Thyroid gland (tissue), 4 donors: ENCODE measurements around the gene TSPAN9. TPM values are rescaled to one million over a fixed set of nuclear protein-coding genes. Genes with fewer than 3 reads are reported as not detected.

Experiments
- DNase-seq, 2 donors: peaks; one replicate each; pipeline ENCODE4 v3.0.0-alpha.2; 2019
- H3K27ac ChIP-seq, 3 donors: fragments of 200-600 bp; sonication (generic); 1 replicate in 2 of 3; 2 replicates in 1 of 3; pipeline ENCODE4 v1.5.1; 2016 to 2019; ENCODE audit warnings: mild to moderate bottlenecking in 1 of 3, moderate library complexity in 1 of 3
- H3K27me3 ChIP-seq: fragments of 200-600 bp; sonication (generic); one replicate; pipeline ENCODE4 v1.5.1; 2019
- H3K36me3 ChIP-seq, 2 donors: fragments of 200-600 bp; sonication (generic); one replicate each; pipeline ENCODE4 v1.5.1; 2016 to 2019
- H3K4me1 ChIP-seq, 2 donors: fragments of 200-600 bp; sonication (generic); one replicate each; pipeline ENCODE4 v1.5.1; 2017 to 2019
- H3K4me3 ChIP-seq, 3 donors: fragments of 200-600 bp; sonication (generic); replicated peaks in 1 of 3; 1 replicate in 2 of 3; 2 replicates in 1 of 3; pipeline ENCODE4 v1.5.1; 2016; ENCODE audit warnings: mild to moderate bottlenecking in 1 of 3
- H3K9me3 ChIP-seq: fragments of 200-600 bp; sonication (generic); one replicate; pipeline ENCODE4 v1.5.1; 2017
- POLR2A ChIP-seq, 2 donors: fragments of 450-650 bp; IDR thresholded peaks; one replicate each; pipeline ENCODE4 v1.6.1; 2017; ENCODE audit warnings: antibody characterized with exemption in 2 of 2, mild to moderate bottlenecking in 2 of 2, moderate library complexity in 1 of 2
- WGBS, 2 donors: methylation state at CpG; one replicate each; pipeline ENCODE4 v1.1.5; 2017; 5-methylcytosine and 5-hydroxymethylcytosine counted together
- intact Hi-C: fragments of 100-400 bp; cut with DNase I; formaldehyde crosslinking; loops from one replicate; pipeline ENCODE4 v1.15.1; 2023
- total RNA-seq, 4 donors: library from RNA; depleted of rRNA; stranded (reverse); fragments of >200 nt; gene quantifications; one replicate each; pipeline ENCODE4 v1.2.3, GENCODE V29; 2016
- TF ChIP-seq, protein P1 (sequence below), 6 experiments: fragments of 200-600 bp in 3 of 6; fragments of 450-650 bp in 3 of 6; sonication (generic) in 3 of 6; IDR thresholded peaks; one replicate each; pipeline ENCODE4 v1.5.1; 2016 to 2019; ENCODE audit warnings: antibody characterized with exemption in 6 of 6, mild to moderate bottlenecking in 2 of 6, inconsistent platforms in 1 of 6, moderate library complexity in 1 of 6

Gene TSPAN9
- total RNA-seq, 4 donors from 2014 or later: 26.9 to 47.5 (median 33.2) TPM

DNA sequence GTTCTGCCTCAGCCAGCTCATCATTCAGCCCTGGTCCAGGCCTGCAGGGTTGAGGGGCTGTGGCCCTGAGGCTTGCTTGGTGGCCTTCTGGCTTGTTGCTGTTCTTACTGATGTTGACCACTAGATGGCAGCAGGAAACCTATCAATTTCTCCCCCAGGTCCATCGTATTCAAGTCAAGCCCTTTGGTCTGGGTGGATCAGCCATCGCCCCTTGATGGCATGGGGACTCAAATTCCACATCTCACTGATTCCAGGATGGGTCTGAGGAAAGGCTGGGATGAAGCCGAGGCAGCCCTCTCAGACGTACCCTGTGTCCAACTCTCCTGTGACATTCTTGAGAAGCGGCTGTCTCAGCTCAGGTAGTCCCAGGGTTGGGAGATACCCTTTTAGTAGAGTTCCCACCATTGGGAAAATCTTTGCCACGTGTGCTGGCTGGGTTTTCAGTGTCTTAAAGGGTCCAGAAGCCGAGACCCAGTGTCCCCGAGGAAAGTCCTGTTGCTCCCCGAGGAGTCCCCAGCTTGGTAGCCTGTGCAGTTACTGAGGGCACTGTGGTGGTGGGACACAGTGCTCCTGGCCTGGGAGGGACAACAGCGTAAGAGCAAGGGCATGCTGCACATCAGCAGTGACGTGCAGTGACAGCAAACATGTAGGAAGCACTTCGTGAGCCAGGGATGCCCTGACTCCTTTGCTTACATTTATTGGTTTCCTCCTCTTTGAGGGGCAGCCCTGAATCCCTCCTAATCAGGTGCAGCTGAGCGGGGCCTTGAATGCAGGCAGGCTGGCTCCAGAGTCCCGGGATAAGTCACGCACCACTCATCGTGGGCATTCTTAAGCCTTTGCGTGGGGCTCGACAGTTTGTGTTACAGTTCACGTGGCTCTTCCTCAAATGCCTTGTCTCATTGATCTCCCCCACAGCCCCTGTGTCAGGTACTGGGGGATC lies 58.6 kb downstream of the TSPAN9 start:
- Histone ChIP-seq H3K27ac (no peak overlapping the region), H3K9me3 (no peaks in the 10 kb centered on the region), H3K4me1 (peaks cover 13 to 34% of the 10 kb centered on the region in 2 donors), H3K27me3 (no peaks in the 10 kb centered on the region), H3K36me3 (no peaks in the 10 kb centered on the region), H3K4me3 (no peak overlapping the region)
- 70 to 80% methylated on average over 15 to 18 of the region's 19 CpGs for WGBS, 2 donors
- no peak for TF ChIP-seq POLR2A (IDR thresholded peaks at IDR 0.05)
- TF ChIP-seq, protein P1, sequence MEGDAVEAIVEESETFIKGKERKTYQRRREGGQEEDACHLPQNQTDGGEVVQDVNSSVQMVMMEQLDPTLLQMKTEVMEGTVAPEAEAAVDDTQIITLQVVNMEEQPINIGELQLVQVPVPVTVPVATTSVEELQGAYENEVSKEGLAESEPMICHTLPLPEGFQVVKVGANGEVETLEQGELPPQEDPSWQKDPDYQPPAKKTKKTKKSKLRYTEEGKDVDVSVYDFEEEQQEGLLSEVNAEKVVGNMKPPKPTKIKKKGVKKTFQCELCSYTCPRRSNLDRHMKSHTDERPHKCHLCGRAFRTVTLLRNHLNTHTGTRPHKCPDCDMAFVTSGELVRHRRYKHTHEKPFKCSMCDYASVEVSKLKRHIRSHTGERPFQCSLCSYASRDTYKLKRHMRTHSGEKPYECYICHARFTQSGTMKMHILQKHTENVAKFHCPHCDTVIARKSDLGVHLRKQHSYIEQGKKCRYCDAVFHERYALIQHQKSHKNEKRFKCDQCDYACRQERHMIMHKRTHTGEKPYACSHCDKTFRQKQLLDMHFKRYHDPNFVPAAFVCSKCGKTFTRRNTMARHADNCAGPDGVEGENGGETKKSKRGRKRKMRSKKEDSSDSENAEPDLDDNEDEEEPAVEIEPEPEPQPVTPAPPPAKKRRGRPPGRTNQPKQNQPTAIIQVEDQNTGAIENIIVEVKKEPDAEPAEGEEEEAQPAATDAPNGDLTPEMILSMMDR (IDR thresholded peaks at IDR 0.05): peak; percentile 67 to 83 (median 74)
- intact Hi-C loops: loop anchor here (5.0 to 10.0 kb wide), 2 partner anchors 61 to 67 kb away; partner anchors contain the start of gene TSPAN9
- peak; percentile 32 to 38 for DNase-seq

DNA sequence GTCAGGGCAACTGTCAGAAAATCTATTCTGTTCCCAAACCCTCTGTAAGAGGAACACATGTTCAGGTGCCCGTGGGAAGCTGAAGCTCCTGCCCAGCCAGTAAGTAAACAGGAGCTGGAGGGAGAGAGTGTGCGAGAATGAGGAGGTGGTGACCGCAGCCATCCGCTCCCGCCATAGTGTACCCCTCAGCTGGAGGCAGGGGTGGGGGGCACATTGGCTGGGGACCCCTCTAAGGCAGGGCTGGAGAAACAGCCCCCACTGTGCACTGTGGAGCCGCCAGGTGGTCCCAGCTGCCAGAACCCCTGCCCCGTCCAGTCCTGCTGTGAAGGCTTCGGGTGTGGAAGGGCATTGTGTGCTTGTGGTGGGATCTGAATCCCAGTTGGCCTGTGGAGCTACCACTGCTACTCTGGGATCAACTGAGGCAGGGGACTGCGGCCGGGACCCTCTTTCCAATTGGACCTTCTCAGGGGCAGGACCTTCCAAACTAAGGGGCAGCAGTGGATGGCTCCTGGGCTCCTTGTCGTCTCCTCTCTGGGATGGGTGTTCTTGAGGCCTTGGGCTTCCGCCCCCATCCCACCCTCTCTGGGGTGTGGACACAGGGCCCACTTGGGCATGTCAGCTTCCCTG lies 59.6 kb downstream of the TSPAN9 start:
- TF ChIP-seq, protein P1 (IDR thresholded peaks at IDR 0.05): no peak
- no peak for TF ChIP-seq POLR2A (IDR thresholded peaks at IDR 0.05)
- DNase-seq: no peak
- Histone ChIP-seq H3K4me3 (no peak overlapping the region), H3K36me3 (no peaks in the 10 kb centered on the region), H3K9me3 (no peaks in the 10 kb centered on the region), H3K4me1 (peaks cover 13 to 34% of the 10 kb centered on the region in 2 donors), H3K27me3 (no peaks in the 10 kb centered on the region), H3K27ac (no peak overlapping the region)
- intact Hi-C loops: loop anchor here (5.0 to 10.0 kb wide), 2 partner anchors 62 to 66 kb away; partner anchors contain the start of gene TSPAN9
- WGBS, 2 donors: 92 to 97% methylated on average over 9 to 11 of the region's 12 CpGs

DNA sequence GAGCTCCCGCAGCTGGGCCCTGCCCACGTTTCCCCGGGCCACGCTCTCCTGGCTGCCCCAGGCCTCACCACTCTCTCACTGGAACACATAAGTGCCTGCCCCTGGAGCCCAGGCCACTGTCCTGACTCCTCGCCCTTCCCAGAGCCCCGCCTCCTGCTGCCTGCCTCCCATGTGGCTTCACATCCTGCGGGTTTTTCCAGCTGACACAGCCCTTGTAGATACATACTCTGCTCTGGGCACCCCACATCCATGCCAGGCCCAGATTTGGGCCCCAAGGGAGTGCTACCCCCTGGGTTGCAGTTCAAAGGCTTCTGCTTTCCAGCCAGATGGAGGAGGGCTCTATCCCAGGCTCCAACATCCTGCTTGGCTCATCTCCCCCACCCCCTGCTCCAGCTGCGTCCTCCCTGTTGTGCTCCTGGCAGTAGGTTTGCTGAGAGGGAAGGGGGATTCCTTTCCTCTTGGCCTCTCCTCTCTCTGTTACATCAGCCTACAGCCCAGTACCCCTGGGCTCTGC lies 60.1 kb downstream of the TSPAN9 start:
- Histone ChIP-seq H3K9me3 (no peaks in the 10 kb centered on the region), H3K36me3 (no peaks in the 10 kb centered on the region), H3K4me3 (no peak overlapping the region), H3K4me1 (peaks cover 12 to 34% of the 10 kb centered on the region in 2 donors), H3K27me3 (no peaks in the 10 kb centered on the region), H3K27ac (no peak overlapping the region)
- DNase-seq: peak in 1 of 2 donors; percentile 32
- intact Hi-C loops: loop anchor here (5.0 to 10.0 kb wide), 2 partner anchors 63 to 65 kb away; partner anchors contain the start of gene TSPAN9
- TF ChIP-seq POLR2A (IDR thresholded peaks at IDR 0.05): no peak
- TF ChIP-seq, protein P1 (IDR thresholded peaks at IDR 0.05): no peak
- WGBS, 2 donors: 71 to 79% methylated on average over 8 of the region's 8 CpGs

DNA sequence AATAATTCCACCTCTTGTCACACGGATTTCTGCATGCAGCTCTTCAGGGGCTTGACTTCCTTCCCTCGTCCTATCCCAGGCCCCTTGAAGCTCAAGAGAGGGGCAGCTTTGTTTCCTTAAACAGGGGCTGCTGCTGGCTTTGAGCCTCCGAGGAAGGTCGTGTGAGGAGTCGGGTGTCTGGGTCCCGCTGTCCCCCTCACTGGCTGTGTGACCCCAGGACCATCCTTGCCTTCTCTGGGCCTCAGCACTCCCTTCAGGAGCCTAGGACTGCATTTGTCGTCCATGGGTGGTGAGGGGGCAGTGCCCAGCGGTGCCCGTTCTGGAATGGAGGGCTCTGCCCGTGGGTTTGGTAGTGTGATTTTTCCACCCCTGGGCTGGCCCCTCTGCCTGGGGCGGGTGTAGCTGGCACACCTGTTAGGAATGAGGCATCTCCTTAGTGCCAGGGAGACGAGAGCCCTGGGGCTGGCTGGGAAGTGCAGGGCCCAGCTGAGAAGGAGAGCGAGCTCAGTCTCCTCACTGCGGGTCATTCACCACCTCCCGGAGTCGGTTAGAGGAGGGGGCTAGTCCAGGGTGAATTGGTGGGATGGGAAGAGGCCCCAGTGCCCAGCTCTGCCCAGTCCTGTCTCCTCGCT lies 60.8 kb downstream of the TSPAN9 start:
- no peaks in the 10 kb centered on the region for H3K9me3 ChIP-seq
- H3K27me3 ChIP-seq: no peaks in the 10 kb centered on the region
- 77 to 83% methylated on average over 17 of the region's 17 CpGs for WGBS, 2 donors
- TF ChIP-seq, protein P1 (IDR thresholded peaks at IDR 0.05): no peak
- TF ChIP-seq POLR2A (IDR thresholded peaks at IDR 0.05): no peak
- no peak overlapping the region for H3K27ac ChIP-seq
- peaks cover 6 to 28% of the 10 kb centered on the region in 2 donors for H3K4me1 ChIP-seq
- no peaks in the 10 kb centered on the region for H3K36me3 ChIP-seq
- no peak overlapping the region for H3K4me3 ChIP-seq
- intact Hi-C loops: loop anchor here (2.0 to 10.0 kb wide), 3 partner anchors 63 to 139 kb away; partner anchors contain the start of gene TSPAN9
- DNase-seq: no peak
